Esophagus mucosa (tissue), 1 donor: ENCODE results near the gene URM1. TPM values are rescaled to one million over a fixed set of nuclear protein-coding genes. Genes with fewer than 3 reads are reported as not detected.

Experiments
- ATAC-seq: fragments of 200-7000 bp; cut with Tn5 transposase; one replicate; pipeline ENCODE4 v1.9.1; 2020
- total RNA-seq: library from RNA; stranded (reverse); gene quantifications from one replicate; pipeline ENCODE4 v1.2.4, GENCODE V29; 2023
- donor health status: DM: yes; HTN: yes; CAD: no.

The URM1 gene
- total RNA-seq, 1 donor from 2014 or later, result 38.5 TPM

DNA sequence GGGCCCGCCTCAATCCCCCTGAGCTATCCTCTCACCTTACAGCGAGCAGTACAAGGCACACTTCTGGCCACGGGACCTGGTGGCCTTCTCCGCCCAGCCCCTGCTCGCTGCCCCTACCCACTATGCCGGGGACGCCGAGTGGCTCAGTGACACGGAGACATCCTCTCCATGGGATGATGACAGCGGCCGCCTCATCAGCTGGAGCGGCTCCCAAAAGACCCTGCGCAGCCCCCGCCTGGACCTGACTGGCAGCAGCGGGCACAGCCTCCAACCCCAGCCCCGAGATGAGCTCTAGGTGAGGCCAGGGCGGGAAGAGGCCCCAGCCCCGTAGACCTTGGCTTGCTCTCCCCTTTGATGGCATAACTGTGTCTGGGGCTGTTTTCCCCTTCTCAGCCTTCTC is 64.4 kb downstream of the URM1 start:
- ATAC-seq, result no peak

DNA sequence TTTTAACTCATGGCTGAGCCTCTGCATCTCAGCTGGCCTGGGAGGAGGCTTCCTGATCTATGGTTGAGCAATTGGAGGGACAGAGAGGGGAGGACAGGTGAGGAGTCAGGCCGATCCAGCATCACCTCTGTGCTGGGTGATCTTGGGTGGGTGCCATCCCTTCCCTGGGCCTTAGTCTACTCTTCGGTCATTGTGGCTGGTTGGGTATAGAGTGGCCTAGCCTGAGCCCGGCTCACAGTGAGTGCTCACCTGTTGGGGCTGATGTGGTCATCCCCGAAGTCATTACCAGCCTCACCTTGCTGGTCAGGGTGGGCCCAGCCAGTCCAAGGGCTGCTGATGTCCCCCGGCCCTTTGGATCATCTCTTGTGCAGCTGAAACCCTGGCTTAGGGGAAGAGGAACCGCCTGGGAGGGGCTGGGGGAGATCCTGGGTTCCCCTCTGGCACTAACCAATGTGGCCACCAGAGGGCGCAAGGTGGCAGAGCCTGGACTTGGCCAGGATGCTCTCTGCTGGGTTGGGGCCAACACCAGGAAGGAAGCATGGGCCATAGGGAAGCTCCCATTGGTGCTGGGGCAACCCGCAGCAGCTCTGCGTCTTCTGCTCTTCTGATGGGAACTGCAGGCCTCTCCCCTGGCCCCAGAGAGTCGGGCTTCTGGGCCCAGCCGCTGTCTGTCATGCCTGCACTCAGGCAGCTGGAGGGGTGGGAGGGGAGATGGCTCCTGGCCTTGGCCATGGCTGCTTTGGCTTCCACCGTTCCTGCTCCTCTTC is 67.4 kb downstream of the URM1 start:
- ATAC-seq, result peak; percentile 95

DNA sequence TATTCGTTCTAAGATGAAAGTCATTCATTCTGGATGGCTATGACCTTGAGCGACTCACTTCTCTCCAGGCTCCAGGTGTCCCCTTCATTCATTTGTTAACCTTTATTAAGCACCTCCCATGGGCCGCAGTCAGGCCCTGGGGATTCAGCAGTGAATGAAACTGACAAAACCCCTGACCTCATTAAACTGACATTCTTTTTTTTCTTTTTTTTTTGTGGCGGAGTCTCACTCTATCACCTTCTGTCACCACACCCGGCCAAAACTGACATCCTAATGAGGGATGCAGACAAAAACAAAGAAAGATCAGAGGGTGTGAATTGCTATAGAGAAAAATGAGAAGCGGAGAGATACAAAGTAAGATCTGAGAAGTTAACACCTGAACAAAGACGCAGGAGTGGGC is 68.1 kb downstream of the URM1 start:
- ATAC-seq, result no peak

Other genes with a start within 250 kb of the URM1 start
- gene PTGES2, start 243.6 kb upstream of the URM1 start, total RNA-seq, result 52.0 TPM
- gene LCN2, start 221.9 kb upstream of the URM1 start, total RNA-seq, result 525 TPM
- gene BBLN, start 211.1 kb upstream of the URM1 start, total RNA-seq, result 56.1 TPM
- gene CIZ1, start 179.8 kb upstream of the URM1 start, total RNA-seq, result 85.2 TPM
- gene DNM1, start 168.0 kb upstream of the URM1 start, total RNA-seq, result 2.2 TPM
- 68.3 TPM for gene GOLGA2, start 95.4 kb upstream of the URM1 start, total RNA-seq
- 24.8 TPM for gene SWI5, start 95.1 kb upstream of the URM1 start, total RNA-seq
- 40.3 TPM for gene TRUB2, start 48.9 kb upstream of the URM1 start, total RNA-seq
- 61.7 TPM for gene COQ4, start 48.5 kb upstream of the URM1 start, total RNA-seq
- gene SLC27A4, start 30.8 kb upstream of the URM1 start, total RNA-seq, result 58.8 TPM
- gene CERCAM, start 49.5 kb downstream of the URM1 start, total RNA-seq, result 5.5 TPM
- 14.5 TPM for gene ODF2, start 84.6 kb downstream of the URM1 start, total RNA-seq
- 22.5 TPM for gene GLE1, start 133.3 kb downstream of the URM1 start, total RNA-seq
- gene SPTAN1, start 181.2 kb downstream of the URM1 start, total RNA-seq, result 161 TPM